ENCODE results near the gene CCL26. TPM values are rescaled to one million over a fixed set of nuclear protein-coding genes. Genes with fewer than 3 reads are reported as not detected.
A peak's percentile ranks its signal among the peaks of the same experiment; 100 is the strongest.

The CCL26 gene
- total and polyA plus RNA-seq, 9 of the 15 experiments (the other 6 are each of a cell fraction or from before 2014, with no cell fraction given) = 2.3 to 26.8 (median 8.4) TPM

DNA sequence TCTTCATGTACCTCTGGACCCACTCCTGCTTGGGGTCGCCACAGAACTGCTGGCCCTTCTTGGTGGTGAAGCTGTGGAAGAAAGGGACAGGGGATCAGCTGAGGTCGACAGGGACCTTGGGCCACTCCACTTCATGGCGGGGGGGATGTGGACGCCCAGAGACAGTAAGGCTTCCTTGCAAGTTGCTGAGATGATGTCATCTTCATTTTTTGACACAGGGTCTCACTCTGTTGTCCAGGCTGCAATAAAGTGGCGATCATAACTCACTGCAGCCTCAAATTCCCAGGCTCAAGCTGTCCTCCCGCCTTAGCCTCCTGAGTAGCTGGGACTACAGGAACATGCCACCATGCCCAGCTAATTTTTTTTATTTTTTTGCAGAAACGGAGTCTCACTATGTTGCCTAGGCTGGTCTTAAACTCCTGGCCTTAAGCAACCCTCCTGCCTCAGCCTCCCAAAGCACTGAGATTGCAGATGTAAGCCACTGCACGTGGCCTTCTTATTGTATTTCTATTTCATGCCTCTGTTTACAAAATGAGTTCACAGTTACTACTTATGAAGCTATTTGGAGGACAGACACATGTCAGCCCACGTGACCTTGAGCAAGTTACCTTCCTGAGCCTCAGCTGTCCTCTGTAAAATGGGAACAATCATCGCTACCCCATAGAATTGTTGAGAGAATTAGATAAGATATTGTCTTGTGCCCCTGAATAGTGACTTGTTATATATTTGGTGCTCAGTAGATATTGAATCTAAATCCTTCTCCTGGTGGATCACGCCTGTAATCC, 40.1 kb upstream of the CCL26 start (continued):
- TF ChIP-seq, protein P1, sequence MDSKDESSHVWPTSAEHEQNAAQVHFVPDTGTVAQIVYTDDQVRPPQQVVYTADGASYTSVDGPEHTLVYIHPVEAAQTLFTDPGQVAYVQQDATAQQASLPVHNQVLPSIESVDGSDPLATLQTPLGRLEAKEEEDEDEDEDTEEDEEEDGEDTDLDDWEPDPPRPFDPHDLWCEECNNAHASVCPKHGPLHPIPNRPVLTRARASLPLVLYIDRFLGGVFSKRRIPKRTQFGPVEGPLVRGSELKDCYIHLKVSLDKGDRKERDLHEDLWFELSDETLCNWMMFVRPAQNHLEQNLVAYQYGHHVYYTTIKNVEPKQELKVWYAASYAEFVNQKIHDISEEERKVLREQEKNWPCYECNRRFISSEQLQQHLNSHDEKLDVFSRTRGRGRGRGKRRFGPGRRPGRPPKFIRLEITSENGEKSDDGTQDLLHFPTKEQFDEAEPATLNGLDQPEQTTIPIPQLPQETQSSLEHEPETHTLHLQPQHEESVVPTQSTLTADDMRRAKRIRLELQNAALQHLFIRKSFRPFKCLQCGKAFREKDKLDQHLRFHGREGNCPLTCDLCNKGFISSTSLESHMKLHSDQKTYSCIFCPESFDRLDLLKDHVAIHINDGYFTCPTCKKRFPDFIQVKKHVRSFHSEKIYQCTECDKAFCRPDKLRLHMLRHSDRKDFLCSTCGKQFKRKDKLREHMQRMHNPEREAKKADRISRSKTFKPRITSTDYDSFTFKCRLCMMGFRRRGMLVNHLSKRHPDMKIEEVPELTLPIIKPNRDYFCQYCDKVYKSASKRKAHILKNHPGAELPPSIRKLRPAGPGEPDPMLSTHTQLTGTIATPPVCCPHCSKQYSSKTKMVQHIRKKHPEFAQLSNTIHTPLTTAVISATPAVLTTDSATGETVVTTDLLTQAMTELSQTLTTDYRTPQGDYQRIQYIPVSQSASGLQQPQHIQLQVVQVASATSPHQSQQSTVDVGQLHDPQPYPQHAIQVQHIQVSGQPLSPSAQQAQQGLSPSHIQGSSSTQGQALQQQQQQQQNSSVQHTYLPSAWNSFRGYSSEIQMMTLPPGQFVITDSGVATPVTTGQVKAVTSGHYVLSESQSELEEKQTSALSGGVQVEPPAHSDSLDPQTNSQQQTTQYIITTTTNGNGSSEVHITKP (IDR thresholded peaks at IDR 0.05; ENCODE audit: partially characterized antibody) = peak; percentile 77
- TF ChIP-seq, protein P2, sequence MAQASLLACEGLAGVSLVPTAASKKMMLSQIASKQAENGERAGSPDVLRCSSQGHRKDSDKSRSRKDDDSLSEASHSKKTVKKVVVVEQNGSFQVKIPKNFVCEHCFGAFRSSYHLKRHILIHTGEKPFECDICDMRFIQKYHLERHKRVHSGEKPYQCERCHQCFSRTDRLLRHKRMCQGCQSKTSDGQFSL (CRISPR knock-in tag; IDR thresholded peaks at IDR 0.05) = no peak
- TF ChIP-seq, protein P2 (tag; IDR thresholded peaks at IDR 0.05) = no peak
- TF ChIP-seq RB1 (IDR thresholded peaks at IDR 0.05; ENCODE audit: low read depth) (no peak), NFE2 (IDR thresholded peaks at IDR 0.05; ENCODE audit: low read depth) (no peak), ZNF121 (CRISPR knock-in tag; conservative IDR thresholded peaks at IDR 0.05) (peak; percentile 91), ZNF384 (IDR thresholded peaks at IDR 0.05; ENCODE audit: low read depth, low read length) (no peak), ESRRA (IDR thresholded peaks at IDR 0.05; ENCODE audit: borderline replicate concordance, low read depth) (peak; percentile 93), ZNF217 (CRISPR knock-in tag; IDR thresholded peaks at IDR 0.05) (no peak), SMARCA5 (IDR thresholded peaks at IDR 0.05) (no peak), LEF1 (IDR thresholded peaks at IDR 0.05) (no peak), ZKSCAN1 (IDR thresholded peaks at IDR 0.05; ENCODE audit: low read depth, low read length) (no peak), XRCC5 (IDR thresholded peaks at IDR 0.05; ENCODE audit: low read depth, low read length) (no peak), CREBBP (IDR thresholded peaks at IDR 0.05; ENCODE audit: low read depth, low read length) (no peak), CC2D1A (IDR thresholded peaks at IDR 0.05) (no peak), NCOA2 (IDR thresholded peaks at IDR 0.05; ENCODE audit: partially characterized antibody in 2 of 2) (no peak), ZFP36 (IDR thresholded peaks at IDR 0.05; ENCODE audit: low read depth, low read length, partially characterized antibody) (no peak), ZNF780A (CRISPR knock-in tag; IDR thresholded peaks at IDR 0.05) (no peak), CBX1 (IDR thresholded peaks at IDR 0.05; ENCODE audit: low read depth) (no peak)
- TF ChIP-seq, protein P3, sequence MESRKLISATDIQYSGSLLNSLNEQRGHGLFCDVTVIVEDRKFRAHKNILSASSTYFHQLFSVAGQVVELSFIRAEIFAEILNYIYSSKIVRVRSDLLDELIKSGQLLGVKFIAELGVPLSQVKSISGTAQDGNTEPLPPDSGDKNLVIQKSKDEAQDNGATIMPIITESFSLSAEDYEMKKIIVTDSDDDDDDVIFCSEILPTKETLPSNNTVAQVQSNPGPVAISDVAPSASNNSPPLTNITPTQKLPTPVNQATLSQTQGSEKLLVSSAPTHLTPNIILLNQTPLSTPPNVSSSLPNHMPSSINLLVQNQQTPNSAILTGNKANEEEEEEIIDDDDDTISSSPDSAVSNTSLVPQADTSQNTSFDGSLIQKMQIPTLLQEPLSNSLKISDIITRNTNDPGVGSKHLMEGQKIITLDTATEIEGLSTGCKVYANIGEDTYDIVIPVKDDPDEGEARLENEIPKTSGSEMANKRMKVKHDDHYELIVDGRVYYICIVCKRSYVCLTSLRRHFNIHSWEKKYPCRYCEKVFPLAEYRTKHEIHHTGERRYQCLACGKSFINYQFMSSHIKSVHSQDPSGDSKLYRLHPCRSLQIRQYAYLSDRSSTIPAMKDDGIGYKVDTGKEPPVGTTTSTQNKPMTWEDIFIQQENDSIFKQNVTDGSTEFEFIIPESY (CRISPR knock-in tag; IDR thresholded peaks at IDR 0.05) = no peak
